Common myeloid progenitor, CD34-positive (primary cell): ENCODE measurements around the gene ATL1.
A peak's percentile ranks its signal among the peaks of the same experiment; 100 is the strongest.
"Not testable (repeated sequence)": the region's sequence is repeated elsewhere in the genome, so short reads cannot be mapped to it uniquely, and the experiment has no call there.

Experiments
- CTCF ChIA-PET: fragments of 350-600 bp; sonication (Branson Sonifier 250); formaldehyde crosslinking; loops from one replicate; lab custom pipeline; 2021; ENCODE audit warnings: antibody characterized with exemption; lab: Charles Lee
- POLR2A ChIA-PET: fragments of 350-600 bp; sonication (Branson Sonifier 250); formaldehyde crosslinking; loops from one replicate; lab custom pipeline; 2021; ENCODE audit warnings: antibody characterized with exemption; lab: Charles Lee
- DNase-seq, 3 donors: peaks; one replicate each; pipeline versions ENCODE4 v3.0.0 to v3.0.0-alpha.2; 2013
- H3K27ac ChIP-seq, 2 experiments: 1 replicate in 1 of 2; 2 replicates in 1 of 2; pipeline ENCODE4 v1.7.0; 2013; ENCODE audit warnings: inconsistent platforms in 2 of 2, low read length in 2 of 2, mild to moderate bottlenecking in 2 of 2, low read depth in 1 of 2, moderate library complexity in 1 of 2; ENCODE audit not compliant: severe bottlenecking in 2 of 2, insufficient read depth in 1 of 2, poor library complexity in 1 of 2
- H3K27me3 ChIP-seq, 5 experiments: replicated peaks in 2 of 5; 1 replicate in 3 of 5; 2 replicates in 2 of 5; pipeline versions ENCODE4 v1.6.1 to v1.7.0; 2013; ENCODE audit warnings: low read length in 4 of 5, mild to moderate bottlenecking in 2 of 5, moderate library complexity in 2 of 5, inconsistent platforms in 1 of 5; ENCODE audit not compliant: insufficient read depth in 5 of 5, control insufficient read depth in 4 of 5
- H3K36me3 ChIP-seq, 4 experiments: 1 replicate in 2 of 4; 2 replicates in 2 of 4; pipeline versions ENCODE4 v1.6.1 to v1.7.0; 2013; ENCODE audit warnings: low read length in 3 of 4, control low read depth in 1 of 4, mild to moderate bottlenecking in 1 of 4; ENCODE audit not compliant: control insufficient read depth in 4 of 4, insufficient read depth in 4 of 4
- H3K4me1 ChIP-seq, 4 experiments: 1 replicate in 3 of 4; 2 replicates in 1 of 4; pipeline versions ENCODE4 v1.6.1 to v1.7.1; 2013; ENCODE audit warnings: low read length in 3 of 4, mild to moderate bottlenecking in 3 of 4, control low read depth in 1 of 4, inconsistent platforms in 1 of 4, moderate library complexity in 1 of 4; ENCODE audit not compliant: control insufficient read depth in 4 of 4, insufficient read depth in 4 of 4; ENCODE audit errors: control extremely low read depth in 1 of 4
- H3K4me3 ChIP-seq, 7 experiments: 1 replicate in 4 of 7; 2 replicates in 3 of 7; pipeline versions ENCODE4 v1.5.1 to v1.7.0; 2013; ENCODE audit warnings: mild to moderate bottlenecking in 7 of 7, low read length in 6 of 7, moderate library complexity in 6 of 7, inconsistent platforms in 2 of 7, low read depth in 2 of 7, control low read depth in 1 of 7; ENCODE audit not compliant: insufficient read depth in 4 of 7, control insufficient read depth in 1 of 7; ENCODE audit errors: extremely low read depth in 1 of 7
- H3K9me3 ChIP-seq, 5 experiments: 1 replicate in 4 of 5; 2 replicates in 1 of 5; pipeline versions ENCODE4 v1.6.1 to v1.7.1; 2013; ENCODE audit warnings: low read length in 4 of 5, mild to moderate bottlenecking in 2 of 5, inconsistent platforms in 1 of 5, low read depth in 1 of 5, moderate library complexity in 1 of 5; ENCODE audit not compliant: control insufficient read depth in 4 of 5, insufficient read depth in 2 of 5; ENCODE audit errors: control extremely low read depth in 1 of 5
- WGBS: methylation state at CpG from one replicate; pipeline ENCODE4 v1.1.5; 2013; ENCODE audit not compliant: insufficient coverage; 5-methylcytosine and 5-hydroxymethylcytosine counted together

Gene ATL1

GRCh38 chr14:50550294-50550693 is 9.7 kb upstream of the ATL1 start:
- Histone ChIP-seq H3K4me3 (no peak overlapping the region), H3K36me3 (no peaks in the 10 kb centered on the region), H3K9me3 (no peaks in the 10 kb centered on the region), H3K4me1 (peaks cover 0 to 4% (median 0%) of the 10 kb centered on the region in 4 experiments), H3K27me3 (no peaks in the 10 kb centered on the region), H3K27ac (no peak overlapping the region)
- no peak for DNase-seq
- ChIA-PET POLR2A (interaction anchor here (1.5 kb wide), 1 partner anchor 10 kb away, joined by 8 read pairs; the partner anchor contains the start of gene ATL1), CTCF (no interaction called here)
- 100% methylated on average over 1 of the region's 1 CpG for WGBS

GRCh38 chr14:50551877-50552276 is 8.1 kb upstream of the ATL1 start:
- Histone ChIP-seq H3K9me3 (no peaks in the 10 kb centered on the region), H3K27me3 (no peaks in the 10 kb centered on the region), H3K36me3 (no peaks in the 10 kb centered on the region), H3K4me3 (no peak overlapping the region), H3K4me1 (peaks cover 0 to 4% (median 0%) of the 10 kb centered on the region in 4 experiments), H3K27ac (no peak overlapping the region)
- peak in 2 of 3 donors; percentile 45 to 65 for DNase-seq
- no CpG with 5 or more reads among the region's 3 CpGs for WGBS
- ChIA-PET CTCF (no interaction called here), POLR2A (interaction anchor here (1.5 kb wide), 1 partner anchor 8 kb away, joined by 8 read pairs; the partner anchor contains the start of gene ATL1)

GRCh38 chr14:50552796-50553195 is 7.1 kb upstream of the ATL1 start:
- H3K4me1 ChIP-seq, H3K27ac ChIP-seq, DNase-seq, H3K36me3 ChIP-seq, H3K4me3 ChIP-seq, POLR2A ChIA-PET, H3K27me3 ChIP-seq, H3K9me3 ChIP-seq: not testable (repeated sequence)
- CTCF ChIA-PET: interaction anchor here (1.6 to 2.4 kb wide), 2 partner anchors 10 to 11 kb away, joined by 4 to 8 read pairs; no protein-coding TSS in a partner anchor
- WGBS: 100% methylated on average over 2 of the region's 3 CpGs

GRCh38 chr14:50560931-50561285 is 963 bp downstream of the ATL1 start:
- H3K27me3 ChIP-seq: no peaks in the 10 kb centered on the region
- WGBS: 0% methylated on average over 12 of the region's 21 CpGs
- H3K4me3 ChIP-seq: peak overlapping the region; percentile 61 to 90 (median 82)
- H3K27ac ChIP-seq: peak overlapping the region; percentile 46 to 74
- H3K9me3 ChIP-seq: no peaks in the 10 kb centered on the region
- DNase-seq: peak; percentile 84 to 94 (median 92)
- CTCF ChIA-PET: interaction anchor here (1.0 to 1.4 kb wide), 2 partner anchors 153 to 216 kb away, joined by 4 to 5 read pairs; no protein-coding TSS in a partner anchor
- H3K4me1 ChIP-seq: peaks cover 3 to 15% (median 12%) of the 10 kb centered on the region in 4 experiments
- H3K36me3 ChIP-seq: no peaks in the 10 kb centered on the region
- POLR2A ChIA-PET: interaction anchor here (1.4 kb wide), 1 partner anchor 10 kb away, joined by 8 read pairs; no protein-coding TSS in a partner anchor

GRCh38 chr14:50562841-50563240 is 2.9 kb downstream of the ATL1 start:
- POLR2A ChIA-PET: no interaction called here

GRCh38 chr14:50569714-50570274 is 9.8 kb downstream of the ATL1 start:
- Histone ChIP-seq H3K27me3 (no peaks in the 10 kb centered on the region), H3K36me3 (peaks cover 0 to 27% (median 1%) of the 10 kb centered on the region in 4 experiments), H3K9me3 (peaks cover 0 to 45% (median 15%) of the 10 kb centered on the region in 5 experiments), H3K4me3 (no peak overlapping the region), H3K4me1 (no peaks in the 10 kb centered on the region), H3K27ac (no peak overlapping the region)
- DNase-seq: peak in 2 of 3 donors; percentile 14 to 35
- ChIA-PET POLR2A (interaction anchor here (0.6 kb wide), 1 partner anchor 10 kb away, joined by 5 read pairs; no protein-coding TSS in a partner anchor), CTCF (interaction anchor here (2.2 kb wide), 1 partner anchor 10 kb away, joined by 7 read pairs; the partner anchor contains the start of gene ATL1)

More at GRCh38 chr14:50562841-50563240, 2.9 kb downstream of the ATL1 start:
- WGBS: no CpG with 5 or more reads among the region's 1 CpG
- Histone ChIP-seq H3K36me3 (peaks cover 0 to 6% (median 1%) of the 10 kb centered on the region in 4 experiments), H3K9me3 (peaks cover 0 to 5% (median 0%) of the 10 kb centered on the region in 5 experiments), H3K4me3 (no peak overlapping the region), H3K27me3 (no peaks in the 10 kb centered on the region), H3K27ac (no peak overlapping the region), H3K4me1 (peaks cover 3 to 15% (median 12%) of the 10 kb centered on the region in 4 experiments)
- CTCF ChIA-PET: interaction anchor here (1.4 kb wide), 1 partner anchor 152 kb away, joined by 6 read pairs; no protein-coding TSS in a partner anchor
- no peak for DNase-seq

- DNase-seq: no peak
- Histone ChIP-seq H3K4me3 (no peak overlapping the region), H3K9me3 (peaks cover 2 to 37% (median 12%) of the 10 kb centered on the region in 5 experiments), H3K4me1 (no peaks in the 10 kb centered on the region), H3K36me3 (peaks cover 0 to 15% (median 0%) of the 10 kb centered on the region in 4 experiments), H3K27ac (no peak overlapping the region), H3K27me3 (no peaks in the 10 kb centered on the region)
- POLR2A ChIA-PET: no interaction called here
- WGBS: 100% methylated on average over 1 of the region's 2 CpGs
- CTCF ChIA-PET: interaction anchor here (1.1 to 1.6 kb wide), 2 partner anchors 9 to 203 kb away, joined by 4 to 5 read pairs; no protein-coding TSS in a partner anchor
Measured at GRCh38 chr14:50573862-50574261, 13.9 kb downstream of the ATL1 start.
